HepG2 (cell line): Measurements from ENCODE around the gene CNTNAP1. TPM values are rescaled to one million over a fixed set of nuclear protein-coding genes. Genes with fewer than 3 reads are reported as not detected.

ENCODE experiments used
- ATF2 ChIP-seq: sonication (generic); formaldehyde crosslinking; IDR thresholded peaks from 2 replicates; pipeline ENCODE4 v1.4.0; 2020; ENCODE audit warnings: missing genetic modification reagents
- CBX5 ChIP-seq: sonication (generic); formaldehyde crosslinking; IDR thresholded peaks from 2 replicates; pipeline ENCODE4 v1.4.0; 2020; ENCODE audit warnings: missing genetic modification reagents, borderline replicate concordance
- MBD4 ChIP-seq: IDR thresholded peaks from 2 replicates; pipeline ENCODE4 v1.6.1; 2012; ENCODE audit warnings: low read length, inconsistent platforms, borderline replicate concordance
- PLSCR1 ChIP-seq: sonication (generic); formaldehyde crosslinking; IDR thresholded peaks from 2 replicates; pipeline ENCODE4 v1.5.0; 2020; ENCODE audit warnings: missing genetic modification reagents, mild to moderate bottlenecking, borderline replicate concordance
- POGK ChIP-seq: sonication (generic); formaldehyde crosslinking; conservative IDR thresholded peaks from 2 replicates; pipeline ENCODE4 v1.8.0; 2022; ENCODE audit warnings: mild to moderate bottlenecking, moderate library complexity, missing genetic modification reagents
- PRDM10 ChIP-seq: sonication (generic); formaldehyde crosslinking; IDR thresholded peaks from 2 replicates; pipeline ENCODE4 v1.4.0; 2020; ENCODE audit warnings: low read depth, missing genetic modification reagents
- PREB ChIP-seq: sonication (generic); formaldehyde crosslinking; IDR thresholded peaks from 2 replicates; pipeline ENCODE4 v1.4.0; 2020; ENCODE audit warnings: missing genetic modification reagents
- PRPF4 ChIP-seq: fragments of 200-400 bp; formaldehyde crosslinking; IDR thresholded peaks from 2 replicates; pipeline ENCODE4 v1.6.1; 2016; ENCODE audit warnings: low read length, low read depth; ENCODE audit not compliant: poor library complexity, severe bottlenecking
- ZHX2 ChIP-seq, 2 experiments: sonication (generic) in 1 of 2; formaldehyde crosslinking in 1 of 2; IDR thresholded peaks; 2 replicates each; pipeline versions ENCODE4 v1.6.1 to v1.9.0; 2014 to 2022; ENCODE audit warnings: antibody characterized with exemption in 1 of 2, borderline replicate concordance in 1 of 2, inconsistent platforms in 1 of 2, low read depth in 1 of 2, missing genetic modification reagents in 1 of 2
- ZNF713 ChIP-seq: sonication (generic); formaldehyde crosslinking; IDR thresholded peaks from 2 replicates; pipeline ENCODE4 v1.4.0; 2020; ENCODE audit warnings: mild to moderate bottlenecking, missing genetic modification reagents
- polyA plus RNA-seq, 8 experiments: library from polyadenylated mRNA; depleted of rRNA in 3 of 8; stranded (reverse) in 7 of 8; unstranded in 1 of 8; fragments of >200 nt; fragmentation: Illumina TruSeq in 4 of 8; extraction: Trizol in 4 of 8; gene quantifications; 2 replicates each; pipeline versions ENCODE4 v1.2.1 to v1.2.3, GENCODE V29; 2011 to 2016; ENCODE audit warnings: low read depth in 4 of 8, missing spikeins in 1 of 8, mixed read lengths in 1 of 8; ENCODE audit not compliant: insufficient read depth in 1 of 8
- total RNA-seq, 5 experiments: library from RNA; depleted of rRNA; stranded (reverse); fragments of >200 nt; fragmentation: Illumina TruSeq; extraction: Trizol; gene quantifications; 2 replicates each; pipeline ENCODE4 v1.2.3, GENCODE V29; 2016; ENCODE audit warnings: low read depth in 1 of 5

CNTNAP1 gene
- total and polyA plus RNA-seq, 2 of the 13 experiments (the other 11 are each of a cell fraction or from before 2014, with no cell fraction given), result 4.5 to 7.7 TPM

GRCh38 chr17:42744806-42745617 lies 62.7 kb downstream of the CNTNAP1 start, which contains the start of gene EZH1 (continued):
- TF ChIP-seq ZHX2 (IDR thresholded peaks at IDR 0.05; ENCODE audit: low read depth) (peak; percentile 39; the same call in 1 of the 2 replicates), ZHX2 (CRISPR knock-in tag; IDR thresholded peaks at IDR 0.05; ENCODE audit: borderline replicate concordance) (0 out of 2 replicates have a peak, but pooled peaks have one; percentile 43), MBD4 (no peak), ZNF713 (CRISPR knock-in tag) (0 out of 2 replicates have a peak, but pooled peaks have one; percentile 79), PRPF4 (no peak), PRDM10 (no peak; the same call in 1 of the 2 replicates), CBX5 (CRISPR knock-in tag) (no peak), PREB (CRISPR knock-in tag) (no peak), POGK (peak; percentile 21; the same call in 1 of the 2 replicates), PLSCR1 (0 out of 2 replicates have a peak, but pooled peaks have one; percentile 69), ATF2 (CRISPR knock-in tag) (no peak)
